Measurements from ENCODE around the gene HNRNPH2. TPM values are rescaled to one million over a fixed set of nuclear protein-coding genes. Genes with fewer than 3 reads are reported as not detected.

HNRNPH2 gene
- total and polyA plus RNA-seq, 9 of the 15 experiments (the other 6 are each of a cell fraction or from before 2014, with no cell fraction given) = 40.0 to 130 (median 60.3) TPM

GRCh38 chrX:101390664-101391525 is 17.1 kb upstream of the HNRNPH2 start, which contains the start of gene RPL36A (continued):
- TF ChIP-seq ZBTB11 (CRISPR knock-in tag; IDR thresholded peaks at IDR 0.05) = peak in 1 of 3 experiments; percentile 68; a peak in 2 of 6 replicates
- peak; percentile 14 for TF ChIP-seq EP300 (IDR thresholded peaks at IDR 0.05; ENCODE audit: low read length)
- TF ChIP-seq KDM4B (IDR thresholded peaks at IDR 0.05; ENCODE audit: borderline replicate concordance in 2 of 2, low read depth in 1 of 2) = peak in 1 of 2 experiments; percentile 40; a peak in 1 of 4 replicates
- TF ChIP-seq ZSCAN32 (CRISPR knock-in tag; IDR thresholded peaks at IDR 0.05) = no peak
- no peak for TF ChIP-seq THRB (CRISPR knock-in tag; conservative IDR thresholded peaks at IDR 0.05)
- TF ChIP-seq ZNF584 (CRISPR knock-in tag; IDR thresholded peaks at IDR 0.05; ENCODE audit: low read depth) = no peak
- peak; percentile 41; the same call in 1 of the 2 replicates for TF ChIP-seq KLF1 (tag; IDR thresholded peaks at IDR 0.05)
- TF ChIP-seq TAL1 (IDR thresholded peaks at IDR 0.05) = no peak; the same call in 1 of the 2 replicates
- 0 out of 2 replicates have a peak, but pooled peaks have one; percentile 80 for TF ChIP-seq XRCC5 (IDR thresholded peaks at IDR 0.05; ENCODE audit: low read depth, low read length)
- TF ChIP-seq SMAD3 (CRISPR knock-in tag; conservative IDR thresholded peaks at IDR 0.05) = no peak
- no peak for TF ChIP-seq COPS2 (conservative IDR thresholded peaks at IDR 0.05)
- TF ChIP-seq PPARD (CRISPR knock-in tag; IDR thresholded peaks at IDR 0.05) = no peak
- TF ChIP-seq ZNF253 (CRISPR knock-in tag; conservative IDR thresholded peaks at IDR 0.05) = no peak
- TF ChIP-seq STAG1 (CRISPR knock-in tag; IDR thresholded peaks at IDR 0.05; ENCODE audit: borderline replicate concordance) = no peak
- 0 out of 2 replicates have a peak, but pooled peaks have one; percentile 13 for TF ChIP-seq ZSCAN29 (IDR thresholded peaks at IDR 0.05)
- peak; percentile 96 for TF ChIP-seq TAF9B (IDR thresholded peaks at IDR 0.05; ENCODE audit: partially characterized antibody)
- no peak for TF ChIP-seq BCL6 (CRISPR knock-in tag; IDR thresholded peaks at IDR 0.05)
- TF ChIP-seq NFXL1 (CRISPR knock-in tag; IDR thresholded peaks at IDR 0.05) = no peak
- peak; percentile 31 to 54; a peak in 1 of 4 replicates for TF ChIP-seq SRF (CRISPR knock-in tag; IDR thresholded peaks at IDR 0.05)
- no peak for TF ChIP-seq CCNT2 (IDR thresholded peaks at IDR 0.05; ENCODE audit: borderline replicate concordance, extremely low read depth, insufficient read length, low read depth, low read length)
- TF ChIP-seq TFE3 (CRISPR knock-in tag; IDR thresholded peaks at IDR 0.05) = no peak
- peak; percentile 44; the same call in 1 of the 2 replicates for TF ChIP-seq ZNF24 (IDR thresholded peaks at IDR 0.05)

Data from K562 (cell line).